Smooth muscle cell (in vitro differentiated cells): ENCODE results near the gene EDAR. TPM values are rescaled to one million over a fixed set of nuclear protein-coding genes. Genes with fewer than 3 reads are reported as not detected.
A peak's percentile ranks its signal among the peaks of the same experiment; 100 is the strongest.

Experiments
- DNase-seq: peaks from one replicate; lab custom pipeline; 2025; ENCODE audit not compliant: unreplicated experiment; lab: John Stamatoyannopoulos, UW
- H2AFZ ChIP-seq: fragments of 200-600 bp; sonication (generic); 2 replicates; pipeline ENCODE4 v1.6.0; 2016; ENCODE audit warnings: antibody characterized with exemption, low read depth, mild to moderate bottlenecking
- H3F3A ChIP-seq: fragments of 200-600 bp; sonication (generic); 2 replicates; pipeline ENCODE4 v1.6.0; 2017; ENCODE audit warnings: antibody characterized with exemption, low read depth
- H3K27ac ChIP-seq: fragments of 200-600 bp; sonication (generic); 2 replicates; pipeline ENCODE4 v1.5.1; 2016; ENCODE audit warnings: low read depth, mild to moderate bottlenecking
- H3K27me3 ChIP-seq: fragments of 200-600 bp; sonication (generic); 2 replicates; pipeline ENCODE4 v1.6.1; 2016; ENCODE audit warnings: low read depth, mild to moderate bottlenecking
- H3K36me3 ChIP-seq: fragments of 200-600 bp; sonication (generic); 2 replicates; pipeline ENCODE4 v1.5.1; 2016; ENCODE audit warnings: low read depth
- H3K4me1 ChIP-seq: fragments of 200-600 bp; sonication (generic); 2 replicates; pipeline ENCODE4 v1.5.1; 2016; ENCODE audit warnings: low read depth
- H3K4me2 ChIP-seq: fragments of 200-600 bp; sonication (generic); 2 replicates; pipeline ENCODE4 v1.6.0; 2016; ENCODE audit warnings: mild to moderate bottlenecking
- H3K4me3 ChIP-seq: fragments of 200-600 bp; sonication (generic); 2 replicates; pipeline ENCODE4 v1.5.1; 2016; ENCODE audit warnings: mild to moderate bottlenecking
- H3K79me2 ChIP-seq: fragments of 200-600 bp; sonication (generic); 2 replicates; pipeline ENCODE4 v1.6.0; 2016; ENCODE audit warnings: low read depth, mild to moderate bottlenecking
- H3K9ac ChIP-seq: fragments of 200-600 bp; sonication (generic); 2 replicates; pipeline ENCODE4 v1.6.0; 2016; ENCODE audit warnings: low read depth
- H3K9me3 ChIP-seq: fragments of 200-600 bp; sonication (generic); replicated peaks from 2 replicates; pipeline ENCODE4 v1.5.1; 2016; ENCODE audit warnings: low read depth
- H4K20me1 ChIP-seq: fragments of 200-600 bp; sonication (generic); 2 replicates; pipeline ENCODE4 v1.6.0; 2016; ENCODE audit warnings: low read depth
- CTCF ChIP-seq: fragments of 200-600 bp; sonication (generic); IDR thresholded peaks from 2 replicates; pipeline ENCODE4 v1.5.1; 2017; ENCODE audit warnings: borderline replicate concordance, mild to moderate bottlenecking, antibody characterized with exemption; ENCODE audit not compliant: insufficient read depth, poor library complexity, severe bottlenecking
- WGBS: methylation state at CpG from one replicate; pipeline ENCODE4 v1.1.7; 2016; ENCODE audit warnings: low lambda C conversion rate; 5-methylcytosine and 5-hydroxymethylcytosine counted together
- polyA plus RNA-seq: library from polyadenylated mRNA; unstranded; fragments of >200 nt; fragmentation: Nextera tagmentation; extraction: Ambion mirVana; gene quantifications from 2 replicates; pipeline ENCODE4 v1.2.1, GENCODE V29; 2016
- total RNA-seq: library from RNA; depleted of rRNA; stranded (reverse); fragments of >200 nt; gene quantifications from 2 replicates; pipeline ENCODE4 v1.2.3, GENCODE V29; 2014

Gene EDAR
- total and polyA plus RNA-seq, 2 experiments from 2014 or later, result 0.09 TPM; not detected in 1

- no peak for DNase-seq
- no peak overlapping the region for H3K4me3 ChIP-seq
- no peaks in the 10 kb centered on the region for H3K36me3 ChIP-seq
- no peaks in the 10 kb centered on the region for H3K9me3 ChIP-seq
- TF ChIP-seq CTCF, result no peak
- peaks cover 6% of the 10 kb centered on the region for H3K4me1 ChIP-seq
- H3K27me3 ChIP-seq, result no peaks in the 10 kb centered on the region
- H3K27ac ChIP-seq, result no peak overlapping the region
- no peak overlapping the region for H3K9ac ChIP-seq
- no peak overlapping the region for H2AFZ ChIP-seq
- 96% methylated on average over 15 of the region's 17 CpGs for WGBS
- H3K4me2 ChIP-seq, result no peak overlapping the region
- H3K79me2 ChIP-seq, result no peaks in the 10 kb centered on the region
- no peaks in the 10 kb centered on the region for H4K20me1 ChIP-seq
- H3F3A ChIP-seq, result no peaks in the 10 kb centered on the region
Observed at GRCh38 chr2:108929807-108930425, 59.1 kb downstream of the EDAR start.

- Histone ChIP-seq H3K79me2 (no peaks in the 10 kb centered on the region), H3K9me3 (no peaks in the 10 kb centered on the region), H3K4me2 (no peak overlapping the region), H3K27ac (no peak overlapping the region), H3K36me3 (no peaks in the 10 kb centered on the region), H2AFZ (no peak overlapping the region), H3K4me1 (no peaks in the 10 kb centered on the region), H3K27me3 (no peaks in the 10 kb centered on the region), H3F3A (no peaks in the 10 kb centered on the region), H3K9ac (no peak overlapping the region), H4K20me1 (no peaks in the 10 kb centered on the region), H3K4me3 (no peak overlapping the region)
- whole genome bisulfite sequencing, result 91% methylated on average over 17 of the region's 17 CpGs
- no peak for TF ChIP-seq CTCF
- no peak for DNase-seq
Observed at GRCh38 chr2:108928660-108929377, 60.2 kb downstream of the EDAR start.

GRCh38 chr2:108927936-108928659, 60.9 kb downstream of the EDAR start:
- Histone ChIP-seq H3K36me3 (no peaks in the 10 kb centered on the region), H3K79me2 (no peaks in the 10 kb centered on the region), H3F3A (no peaks in the 10 kb centered on the region), H3K27me3 (no peaks in the 10 kb centered on the region), H3K4me1 (no peaks in the 10 kb centered on the region), H4K20me1 (no peaks in the 10 kb centered on the region), H3K27ac (no peak overlapping the region), H3K4me2 (no peak overlapping the region), H3K9ac (no peak overlapping the region), H3K4me3 (no peak overlapping the region), H2AFZ (no peak overlapping the region), H3K9me3 (no peaks in the 10 kb centered on the region)
- no peak for DNase-seq
- peak; percentile 83 for TF ChIP-seq CTCF
- 78% methylated on average over 8 of the region's 8 CpGs for WGBS
